Measurements from ENCODE around the gene PIM2. TPM values are rescaled to one million over a fixed set of nuclear protein-coding genes. Genes with fewer than 3 reads are reported as not detected.
A peak's percentile ranks its signal among the peaks of the same experiment; 100 is the strongest.

PIM2 gene
- polyA plus RNA-seq, 1 donor: 6.6 TPM

- DNase-seq: no peak
Observed at GRCh38 chrX:48936429-48937053, 17.7 kb upstream of the PIM2 start.

GRCh38 chrX:48935301-48935670 is 16.5 kb upstream of the PIM2 start:
- no peak for DNase-seq

DNA sequence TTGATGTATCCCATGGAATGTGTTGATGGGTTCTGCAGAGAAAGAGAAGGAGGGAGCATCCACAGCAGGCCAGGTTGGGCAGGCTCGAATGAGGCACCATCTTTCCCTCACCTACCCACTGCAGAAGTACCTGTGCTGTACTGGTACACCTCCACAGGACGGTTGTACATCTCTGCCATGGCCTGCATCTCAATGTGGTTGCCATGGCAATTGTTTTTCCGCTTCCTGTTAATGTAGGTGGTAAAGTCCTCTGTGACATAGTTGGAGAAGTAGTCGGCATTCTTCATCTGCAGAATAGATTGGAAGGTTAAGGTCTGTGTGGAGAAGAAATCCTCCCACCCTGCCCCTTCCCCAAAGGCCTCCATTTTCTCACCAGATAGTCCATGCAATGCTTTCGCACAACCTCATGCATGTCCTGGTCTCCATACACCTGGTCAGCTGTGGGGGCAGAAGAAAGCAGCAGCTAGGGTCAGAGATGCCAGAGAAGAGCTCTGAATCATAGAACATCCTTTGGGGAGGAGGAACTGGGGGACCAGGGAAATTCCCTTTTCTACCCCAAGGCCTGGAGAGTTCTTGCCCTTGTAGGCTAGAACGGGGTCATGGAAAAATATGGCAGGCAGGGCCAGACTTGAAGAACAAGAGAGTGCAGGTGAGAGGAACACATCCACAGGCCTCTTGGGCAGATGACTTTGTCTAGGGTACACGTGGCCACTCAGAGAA is 15.9 kb upstream of the PIM2 start:
- DNase-seq: no peak

- no peak for DNase-seq
Observed at GRCh38 chrX:48933757-48934156, 14.9 kb upstream of the PIM2 start.

GRCh38 chrX:48927736-48928382 is 9.0 kb upstream of the PIM2 start:
- DNase-seq: no peak

DNA sequence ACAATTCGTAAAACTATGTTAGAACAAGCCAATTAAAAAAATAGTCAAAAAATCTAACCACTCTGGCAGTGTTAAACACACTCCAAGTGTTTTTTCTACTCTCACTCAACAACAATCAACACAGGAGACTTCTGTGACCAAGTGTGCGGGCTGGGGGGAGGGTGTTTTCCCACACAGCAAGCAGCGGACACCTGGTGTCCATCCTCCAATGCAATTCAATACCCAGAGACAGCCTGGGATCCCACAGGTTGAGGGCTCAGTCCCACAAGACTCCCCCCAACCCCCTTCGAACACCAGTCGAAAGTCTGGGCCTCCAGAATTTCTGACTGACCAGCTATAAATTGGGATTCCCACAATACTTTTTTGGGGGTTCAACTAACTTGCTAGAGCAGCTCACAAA is 8.3 kb upstream of the PIM2 start:
- DNase-seq: no peak

DNA sequence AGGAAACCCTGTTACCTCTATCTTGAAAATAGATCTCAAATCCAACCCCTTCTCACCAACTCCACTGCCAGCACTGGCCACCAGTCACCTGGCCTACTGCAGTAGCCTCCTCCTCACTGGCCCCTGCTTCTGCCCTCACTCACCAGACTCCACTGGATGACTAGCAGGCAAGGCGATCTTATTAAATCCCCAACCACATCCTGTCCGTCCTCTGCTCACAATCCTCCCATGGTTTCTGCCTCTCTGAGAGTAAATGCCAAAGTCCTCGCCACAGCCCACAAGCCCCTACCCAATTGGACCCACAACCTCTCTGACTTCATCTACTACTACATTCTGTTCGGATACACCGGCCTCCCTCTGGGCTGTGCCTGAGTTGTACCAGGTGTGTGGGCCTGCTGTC is 5.4 kb upstream of the PIM2 start:
- DNase-seq: no peak

- no peak for DNase-seq
Observed at GRCh38 chrX:48923771-48924170, 4.9 kb upstream of the PIM2 start.

DNA sequence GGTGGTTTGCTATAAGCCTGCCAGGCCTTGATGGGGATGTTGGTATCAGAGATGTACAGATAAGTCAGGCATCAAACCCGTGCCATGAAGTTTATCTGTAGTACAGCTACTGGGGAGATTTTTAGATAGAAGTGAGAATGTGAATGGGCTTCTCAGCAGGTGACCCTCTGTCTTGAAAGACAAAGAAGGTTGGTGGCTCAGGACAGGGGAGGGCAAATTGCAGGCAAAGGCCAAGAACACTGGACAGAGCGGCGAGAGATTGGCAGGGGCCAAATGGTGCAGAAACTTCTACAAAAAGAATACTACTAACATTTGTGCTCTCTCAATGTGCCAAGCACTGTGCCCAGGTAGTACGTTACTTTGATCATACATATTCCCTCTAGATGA is 1.9 kb upstream of the PIM2 start:
- no peak for DNase-seq

- DNase-seq: no peak
Observed at GRCh38 chrX:48919947-48920717, 1.3 kb upstream of the PIM2 start.

DNA sequence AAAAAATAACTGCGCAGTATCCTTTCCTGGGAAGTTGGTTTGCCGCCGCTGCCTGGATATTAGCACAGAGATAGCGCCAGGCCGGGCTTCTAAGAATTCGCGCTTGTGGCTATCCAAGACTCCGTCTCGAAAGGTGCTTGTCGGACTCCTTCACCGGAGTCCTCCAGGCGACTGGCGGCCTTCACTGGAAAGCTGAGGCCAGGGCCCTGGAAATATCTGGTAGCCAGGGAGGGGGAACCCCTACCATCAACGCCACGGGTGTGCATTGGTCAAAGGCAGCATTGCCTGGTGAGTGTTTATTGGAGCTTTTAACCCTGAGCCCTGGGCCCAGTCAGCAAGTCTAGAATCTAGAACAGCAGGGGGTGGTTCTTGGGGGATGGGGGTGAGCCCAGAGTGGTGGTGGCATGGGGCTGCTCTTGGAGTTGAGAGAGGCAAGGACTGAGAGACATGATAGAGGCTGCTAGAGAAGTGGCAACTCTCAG is 577 bp upstream of the PIM2 start:
- no peak for DNase-seq

DNA sequence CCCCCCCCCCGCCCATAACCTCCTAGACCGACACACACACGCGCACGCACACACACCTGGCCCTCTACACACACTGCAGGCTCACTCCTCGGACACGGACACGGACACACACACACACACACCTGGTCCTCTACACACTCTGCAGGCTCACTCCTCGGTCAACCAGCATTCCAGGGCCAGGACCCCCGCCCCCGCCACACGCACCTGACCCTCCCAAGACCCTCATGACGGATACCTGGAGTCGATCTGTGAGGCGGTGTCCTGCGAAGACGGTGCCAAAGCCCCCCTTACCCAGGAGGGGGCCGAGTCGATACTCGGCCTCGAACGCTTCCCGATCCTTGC is 552 bp downstream of the PIM2 start:
- no peak for DNase-seq

DNA sequence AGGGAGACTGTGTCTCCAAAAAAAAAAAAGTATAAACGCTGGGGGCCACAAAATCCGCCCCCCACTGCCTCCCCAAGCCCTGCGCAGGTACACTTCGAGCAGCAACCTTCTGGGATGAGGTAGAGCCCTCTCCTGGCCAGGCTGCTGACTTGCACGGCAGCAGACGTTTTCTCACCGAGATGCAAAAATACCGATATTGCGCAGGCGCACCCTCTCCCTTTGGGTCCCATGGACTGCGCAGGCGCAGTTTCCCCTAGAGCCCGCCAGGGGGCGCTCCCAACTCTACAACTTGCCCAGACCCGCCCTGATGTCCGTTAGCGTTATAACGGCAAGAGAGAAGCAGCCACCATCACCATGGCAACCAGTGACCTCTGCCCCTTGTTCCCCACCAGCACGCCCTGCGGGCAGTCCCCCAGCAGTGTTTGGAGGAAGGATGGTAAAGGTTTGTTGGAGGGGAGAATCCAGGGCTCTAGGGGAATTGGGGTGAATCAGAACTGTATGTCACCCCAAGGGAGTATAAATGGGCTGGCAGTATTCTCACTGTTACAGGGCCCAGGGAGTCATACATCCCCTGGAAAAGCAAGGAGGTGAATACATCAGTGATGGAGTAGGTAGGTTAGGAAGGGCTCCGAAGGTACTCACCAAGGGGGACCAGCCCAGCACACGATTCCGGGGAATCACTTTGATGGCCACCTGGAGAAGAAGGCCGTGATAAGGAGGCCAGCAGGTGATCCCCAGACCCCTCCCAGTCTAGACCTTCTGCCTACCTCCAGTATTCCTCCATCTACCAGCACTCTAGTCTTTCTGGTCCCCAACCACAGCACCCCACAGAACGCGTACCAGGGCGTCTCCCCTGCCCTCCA is 1.5 kb downstream of the PIM2 start:
- DNase-seq: peak; percentile 85

- DNase-seq: no peak
Observed at GRCh38 chrX:48914593-48915493, 4.0 kb downstream of the PIM2 start.

DNA sequence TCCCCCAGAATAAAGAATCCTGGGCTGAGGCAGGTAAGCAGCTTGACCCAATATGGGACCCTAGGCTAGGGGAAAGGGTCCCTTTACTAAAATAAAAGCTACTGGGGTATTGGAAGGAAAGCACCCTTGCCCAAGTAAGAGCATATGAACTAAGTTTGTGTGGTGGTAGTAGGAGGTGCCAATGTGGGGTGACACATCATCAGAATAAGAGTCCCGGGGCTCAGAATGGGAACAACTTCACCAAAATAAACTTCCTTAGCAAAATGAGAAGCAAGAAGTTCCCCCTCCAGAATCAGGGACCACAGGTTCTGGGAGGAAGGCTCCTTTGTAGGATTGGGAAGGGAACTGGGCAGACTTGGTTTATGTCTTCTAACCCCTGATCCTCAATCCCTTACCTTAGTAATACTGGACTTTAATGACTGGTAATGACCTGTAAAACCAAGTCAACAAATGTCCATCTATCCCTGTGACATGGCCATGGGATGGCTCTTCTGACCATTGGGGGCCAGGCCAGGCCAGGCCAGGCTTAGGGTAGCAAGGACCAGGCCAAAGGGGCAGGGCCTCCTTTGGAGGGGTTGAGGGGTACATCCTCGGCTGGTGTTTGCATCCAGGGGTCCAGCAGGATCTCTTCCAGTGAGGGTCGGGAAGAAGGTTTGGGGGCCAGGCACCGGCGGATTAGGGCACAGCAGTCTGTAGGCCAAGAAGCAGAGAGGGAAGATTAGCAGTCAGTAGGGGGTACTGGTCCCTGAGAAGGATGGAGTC is 5.0 kb downstream of the PIM2 start:
- no peak for DNase-seq

- DNase-seq: peak; percentile 74
Observed at GRCh38 chrX:48911412-48912182, 7.2 kb downstream of the PIM2 start, which contains the start of gene SLC35A2. Gene SLC35A2 (minus strand): TSS chrX:48911646. CDS start chrX:48911636, 10 bp downstream.

GRCh38 chrX:48910926-48911411 is 7.9 kb downstream of the PIM2 start:
- no peak for DNase-seq

- no peak for DNase-seq
Observed at GRCh38 chrX:48909703-48910294, 9.0 kb downstream of the PIM2 start.
